ENCODE measurements around the gene NIPBL.
A peak's percentile ranks its signal among the peaks of the same experiment; 100 is the strongest.
"Not testable (repeated sequence)": the region's sequence is repeated elsewhere in the genome, so short reads cannot be mapped to it uniquely, and the experiment has no call there.

NIPBL gene

DNA sequence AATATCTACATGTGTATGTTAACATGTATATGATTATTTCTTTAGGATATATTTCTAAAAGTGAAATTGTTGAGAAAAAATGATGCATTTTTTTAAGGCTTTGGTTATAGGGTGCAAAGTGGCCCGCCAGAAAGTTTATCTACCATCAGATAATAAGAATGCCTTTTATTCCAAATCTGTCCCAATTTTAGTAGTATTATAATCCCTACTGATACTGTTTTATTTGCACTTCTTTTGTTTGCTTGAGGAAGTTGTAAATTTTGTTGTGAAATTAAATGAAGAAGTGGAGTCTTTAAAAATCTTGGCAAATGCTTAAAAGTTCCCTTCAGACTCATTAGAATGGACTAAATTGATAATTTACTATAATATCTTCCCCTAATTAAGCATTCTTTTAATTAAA lies 73.0 kb downstream of the NIPBL start:
- DNase-seq (ENCODE audit: low read depth): no peak

GRCh38 chr5:36950586-36951457 lies 74.3 kb downstream of the NIPBL start:
- peak; percentile 84 for DNase-seq (ENCODE audit: low read depth)

GRCh38 chr5:36953043-36953442 lies 76.5 kb downstream of the NIPBL start:
- no peak for DNase-seq (ENCODE audit: low read depth)

- no peak for DNase-seq (ENCODE audit: low read depth)
Observed at GRCh38 chr5:36957953-36958537, 81.5 kb downstream of the NIPBL start.

GRCh38 chr5:36958612-36959011 lies 82.0 kb downstream of the NIPBL start:
- DNase-seq (ENCODE audit: low read depth): no peak

DNA sequence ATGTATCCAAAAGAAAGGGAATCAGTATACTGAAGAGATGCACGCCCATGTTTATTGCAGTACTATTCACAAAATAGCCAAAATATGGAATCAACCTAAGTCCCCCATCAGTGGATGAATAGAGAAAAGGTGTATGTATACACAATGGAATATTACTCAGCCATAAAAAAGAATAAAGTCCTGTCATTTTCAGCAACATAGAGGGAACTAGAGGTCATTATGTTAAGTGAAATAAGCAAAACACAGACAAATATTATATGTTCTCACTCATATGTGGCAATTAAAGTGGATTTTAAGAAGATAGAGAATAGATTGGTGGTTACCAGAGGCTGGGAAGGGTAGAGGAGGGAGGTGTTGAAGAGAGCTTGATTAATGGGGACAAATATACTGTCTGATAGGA lies 88.6 kb downstream of the NIPBL start:
- DNase-seq (ENCODE audit: low read depth): no peak

- no peak for DNase-seq (ENCODE audit: low read depth)
Observed at GRCh38 chr5:36969700-36970395, 93.3 kb downstream of the NIPBL start.

DNA sequence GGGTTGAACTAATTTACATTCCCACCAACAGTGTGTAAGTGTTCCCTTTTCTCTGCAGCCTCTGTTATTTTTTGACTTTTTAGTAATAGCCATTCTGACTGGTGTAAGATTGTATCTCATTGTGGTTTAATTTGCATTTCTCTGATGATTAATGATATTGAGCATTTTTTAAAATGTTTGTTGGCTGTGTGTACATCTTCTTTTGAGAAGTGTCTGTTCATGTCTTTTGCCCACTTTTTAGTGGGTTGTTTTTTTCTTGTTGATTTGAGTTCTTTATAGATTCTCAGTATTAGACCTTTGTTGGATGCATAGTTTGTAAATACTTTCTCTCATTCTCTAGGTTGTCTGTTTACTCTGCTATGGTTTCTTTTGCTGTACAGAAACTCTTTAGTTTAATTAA lies 101.6 kb downstream of the NIPBL start:
- no peak for DNase-seq (ENCODE audit: low read depth)

GRCh38 chr5:36982146-36982545 lies 105.6 kb downstream of the NIPBL start:
- DNase-seq (ENCODE audit: low read depth): no peak

- no peak for DNase-seq (ENCODE audit: low read depth)
Observed at GRCh38 chr5:36985387-36985786, 108.8 kb downstream of the NIPBL start.

GRCh38 chr5:36988396-36988795 lies 111.8 kb downstream of the NIPBL start:
- no peak for DNase-seq (ENCODE audit: low read depth)

GRCh38 chr5:36998578-36998977 lies 122.0 kb downstream of the NIPBL start:
- no peak for DNase-seq (ENCODE audit: low read depth)

GRCh38 chr5:37002176-37002751 lies 125.7 kb downstream of the NIPBL start:
- DNase-seq (ENCODE audit: low read depth): no peak

DNA sequence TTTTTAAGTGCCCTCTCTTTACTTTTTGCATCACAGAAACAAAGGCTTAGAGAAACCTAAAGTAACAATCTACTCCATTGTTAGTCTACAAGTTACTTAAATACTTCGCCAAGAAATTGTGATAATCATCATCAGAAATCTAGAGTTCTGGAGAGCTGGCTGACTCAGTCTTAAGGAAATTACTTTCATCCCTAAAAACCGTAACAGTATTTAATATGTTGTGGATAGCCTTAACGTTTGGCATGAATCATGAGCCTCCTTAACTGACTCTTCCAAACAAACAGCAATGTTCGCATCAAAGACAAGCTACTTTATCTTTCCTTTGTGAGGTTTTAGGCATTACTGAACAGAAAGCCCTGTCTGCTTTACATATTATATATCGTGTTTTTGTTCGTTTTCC lies 128.7 kb downstream of the NIPBL start:
- DNase-seq (ENCODE audit: low read depth): no peak

DNA sequence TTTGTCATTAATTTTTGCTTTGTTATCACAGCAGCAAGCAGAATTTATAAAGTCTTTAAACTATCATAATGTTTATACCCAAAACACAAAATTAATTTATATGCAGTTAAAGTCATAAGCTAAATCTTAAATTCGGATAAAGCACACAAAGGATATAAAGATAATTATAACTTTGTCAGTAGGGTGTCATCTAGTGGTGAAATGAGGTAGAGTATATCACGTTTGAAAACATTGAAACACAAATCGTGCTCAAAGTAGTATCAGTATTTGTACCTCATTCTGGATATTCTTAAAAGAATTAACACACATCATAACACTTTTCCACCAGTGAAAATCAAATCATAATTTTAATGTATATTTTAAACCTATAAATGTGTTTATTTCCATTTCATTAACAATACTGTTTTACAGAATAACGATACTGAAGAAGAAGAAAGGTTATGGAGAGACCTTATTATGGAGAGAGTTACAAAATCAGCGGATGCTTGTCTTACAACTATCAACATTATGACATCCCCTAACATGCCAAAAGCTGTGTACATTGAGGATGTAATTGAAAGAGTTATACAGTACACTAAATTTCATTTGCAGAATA lies 129.5 kb downstream of the NIPBL start:
- peak; percentile 10 for DNase-seq (ENCODE audit: low read depth)

GRCh38 chr5:37013181-37013580 lies 136.6 kb downstream of the NIPBL start:
- DNase-seq (ENCODE audit: low read depth): not testable (repeated sequence)

DNA sequence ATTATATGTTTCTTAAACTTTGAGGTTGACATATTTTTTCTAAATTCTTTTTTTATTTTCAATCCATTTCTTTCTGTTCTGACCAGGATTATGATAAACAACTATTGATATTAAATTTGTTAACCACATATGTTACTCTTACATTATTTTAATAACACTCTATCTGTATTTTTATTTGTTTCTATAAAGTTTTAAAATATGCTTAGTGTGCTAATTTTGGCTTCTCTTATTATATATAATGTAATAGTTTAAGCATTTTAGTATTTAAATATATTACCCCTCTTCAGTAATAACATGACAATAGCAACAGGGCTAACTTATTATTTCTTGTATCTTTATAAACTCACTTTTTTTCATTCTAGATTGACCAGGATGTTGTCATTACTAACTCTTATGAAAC lies 137.8 kb downstream of the NIPBL start:
- DNase-seq (ENCODE audit: low read depth): no peak

- DNase-seq (ENCODE audit: low read depth): peak; percentile 6
Observed at GRCh38 chr5:37015795-37016666, 139.5 kb downstream of the NIPBL start.

DNA sequence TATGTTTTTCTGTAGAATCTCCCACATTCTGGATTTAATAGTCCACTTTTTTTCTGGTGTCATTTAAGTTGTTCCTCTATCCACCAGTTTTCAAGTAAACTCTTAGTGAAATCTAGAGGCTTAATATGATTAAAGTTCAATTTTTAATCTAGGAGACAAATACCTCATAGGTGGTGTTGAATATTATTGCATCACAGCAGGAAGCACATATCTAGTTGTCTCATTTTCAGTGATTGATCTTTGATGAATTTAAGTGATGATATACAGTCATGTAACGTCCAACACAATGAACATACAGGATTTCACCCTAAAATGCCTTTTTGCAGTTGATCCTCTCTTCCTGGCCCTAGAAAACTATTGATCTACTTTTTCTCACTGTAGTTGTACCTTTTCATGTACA lies 152.3 kb downstream of the NIPBL start:
- DNase-seq (ENCODE audit: low read depth): no peak

DNA sequence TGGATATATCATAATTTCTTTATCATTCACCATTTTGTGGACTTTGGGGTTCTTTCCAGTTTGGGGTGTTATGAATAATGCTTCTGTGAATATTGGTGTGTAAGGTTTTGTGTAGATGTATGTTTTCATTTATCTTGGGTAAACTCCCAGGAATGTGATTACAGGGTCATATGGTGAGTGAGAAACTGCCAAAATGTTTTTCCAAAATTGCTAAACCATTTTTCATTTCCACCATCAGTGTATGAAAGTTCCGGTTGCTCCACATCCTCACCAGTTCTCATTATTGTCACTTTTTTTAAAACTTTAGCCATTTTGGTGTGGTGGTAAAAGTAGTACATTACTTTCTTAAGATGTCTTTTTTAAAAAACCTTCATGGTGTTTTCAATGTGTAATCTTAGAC lies 152.9 kb downstream of the NIPBL start:
- peak; percentile 43 for DNase-seq (ENCODE audit: low read depth)

DNA sequence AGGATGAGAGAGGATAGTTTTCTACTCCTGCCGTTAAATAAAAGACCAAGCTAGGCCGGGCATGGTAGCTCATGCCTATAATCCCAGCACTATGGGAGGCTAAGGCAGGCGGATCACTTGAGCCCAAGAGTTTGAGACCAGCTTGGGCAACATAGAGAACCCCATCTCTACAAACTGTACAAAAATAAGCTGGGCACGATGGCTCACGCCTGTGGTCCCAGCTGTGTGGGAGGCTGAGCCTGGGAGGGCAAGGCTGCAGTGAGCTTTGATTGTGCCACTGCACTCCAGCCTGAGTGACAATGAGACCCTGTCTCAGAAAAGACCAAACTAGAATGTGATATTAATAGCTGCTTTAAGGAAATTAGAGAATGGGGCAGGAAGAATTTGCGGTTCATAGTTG lies 158.4 kb downstream of the NIPBL start:
- no peak for DNase-seq (ENCODE audit: low read depth)

All from fibroblast of gingiva (primary cell).